Neural cell (in vitro differentiated cells): ENCODE measurements around the gene CAMK1D. TPM values are rescaled to one million over a fixed set of nuclear protein-coding genes. Genes with fewer than 3 reads are reported as not detected.

Experiments
- H2AFZ ChIP-seq: fragments of 200-600, 300-800 bp; sonication (generic), shearing (Covaris generic); 2 replicates; pipeline ENCODE4 v1.6.0; 2014; ENCODE audit warnings: low read depth, mild to moderate bottlenecking, antibody characterized with exemption, low read length, moderate library complexity
- H3F3A ChIP-seq: fragments of 200-600 bp; shearing (Covaris generic); 2 replicates; pipeline ENCODE4 v1.6.1; 2016; ENCODE audit warnings: mild to moderate bottlenecking, moderate library complexity, mixed read lengths, antibody characterized with exemption, low read length; ENCODE audit not compliant: insufficient read depth, poor library complexity, severe bottlenecking
- H3K27ac ChIP-seq: fragments of 200-600, 300-800 bp; sonication (generic), shearing (Covaris generic); 2 replicates; pipeline ENCODE4 v1.5.1; 2014; ENCODE audit warnings: mild to moderate bottlenecking, low read length, moderate library complexity
- H3K27me3 ChIP-seq: fragments of 300-800, 200-600 bp; sonication (generic), shearing (Covaris generic); 2 replicates; pipeline ENCODE4 v1.6.0; 2014; ENCODE audit warnings: mild to moderate bottlenecking, low read depth, low read length, moderate library complexity; ENCODE audit not compliant: insufficient read depth
- H3K36me3 ChIP-seq: fragments of 300-800, 200-600 bp; sonication (generic), shearing (Covaris generic); 2 replicates; pipeline ENCODE4 v1.5.1; 2014; ENCODE audit warnings: mild to moderate bottlenecking, antibody characterized with exemption, low read length, moderate library complexity; ENCODE audit not compliant: insufficient read depth
- H3K4me2 ChIP-seq: fragments of 300-800, 200-600 bp; sonication (generic), shearing (Covaris generic); 2 replicates; pipeline ENCODE4 v1.6.0; 2014; ENCODE audit warnings: mild to moderate bottlenecking, low read length
- H3K4me3 ChIP-seq: fragments of 300-800, 200-600 bp; sonication (generic), shearing (Covaris generic); 2 replicates; pipeline ENCODE4 v1.5.1; 2014; ENCODE audit warnings: mild to moderate bottlenecking, low read length, moderate library complexity
- H3K79me2 ChIP-seq: fragments of 200-600 bp; shearing (Covaris generic); replicated peaks from 2 replicates; pipeline ENCODE4 v1.6.0; 2014; ENCODE audit warnings: mild to moderate bottlenecking, low read length, moderate library complexity; ENCODE audit not compliant: insufficient read depth
- H3K9ac ChIP-seq: fragments of 300-800, 200-600 bp; sonication (generic), shearing (Covaris generic); 2 replicates; pipeline ENCODE4 v1.6.1; 2016; ENCODE audit warnings: mild to moderate bottlenecking, low read length, mixed read lengths
- H3K9me2 ChIP-seq: fragments of 200-600 bp; shearing (Covaris generic); 2 replicates; pipeline ENCODE4 v1.6.1; 2016; ENCODE audit warnings: mild to moderate bottlenecking, low read length, mixed read lengths; ENCODE audit not compliant: insufficient read depth
- H3K9me3 ChIP-seq: fragments of 200-600, 300-800 bp; sonication (generic), shearing (Covaris generic); 2 replicates; pipeline ENCODE4 v1.6.1; 2016; ENCODE audit warnings: mild to moderate bottlenecking, mixed run types, low read length, moderate library complexity, mixed read lengths
- H4K20me1 ChIP-seq: fragments of 200-600 bp; shearing (Covaris generic); 2 replicates; pipeline ENCODE4 v1.6.1; 2016; ENCODE audit warnings: mild to moderate bottlenecking, mixed run types; ENCODE audit not compliant: insufficient read depth
- EP300 ChIP-seq: fragments of 450-650 bp; conservative IDR thresholded peaks from 2 replicates; pipeline ENCODE4 v1.6.1; 2014; ENCODE audit warnings: antibody characterized with exemption, mild to moderate bottlenecking, moderate library complexity; ENCODE audit not compliant: poor library complexity, severe bottlenecking
- EZH2 ChIP-seq: fragments of 200-600, 300-800 bp; shearing (Covaris generic), sonication (generic); IDR thresholded peaks from 2 replicates; pipeline ENCODE4 v1.6.1; 2014; ENCODE audit warnings: antibody characterized with exemption, low read length, borderline replicate concordance, mild to moderate bottlenecking; ENCODE audit not compliant: insufficient read depth, poor library complexity, severe bottlenecking
- MXI1 ChIP-seq: fragments of 450-650 bp; conservative IDR thresholded peaks from 2 replicates; pipeline ENCODE4 v1.6.1; 2014; ENCODE audit warnings: antibody characterized with exemption, mild to moderate bottlenecking; ENCODE audit not compliant: poor library complexity, severe bottlenecking
- POLR2AphosphoS5 ChIP-seq: IDR thresholded peaks from 2 replicates; pipeline ENCODE4 v1.6.1; 2012
- RAD21 ChIP-seq: fragments of 450-650 bp; conservative IDR thresholded peaks from 2 replicates; pipeline ENCODE4 v1.6.1; 2014; ENCODE audit warnings: antibody characterized with exemption, mild to moderate bottlenecking, moderate library complexity
- SMC3 ChIP-seq: fragments of 450-650 bp; conservative IDR thresholded peaks from 2 replicates; pipeline ENCODE4 v1.6.1; 2014; ENCODE audit warnings: antibody characterized with exemption, mild to moderate bottlenecking, moderate library complexity; ENCODE audit not compliant: poor library complexity
- TAF1 ChIP-seq: IDR thresholded peaks from 2 replicates; pipeline ENCODE4 v1.6.1; 2012; ENCODE audit warnings: low read depth
- polyA plus RNA-seq: library from polyadenylated mRNA; depleted of rRNA; stranded (reverse); fragments of >200 nt; gene quantifications from 2 replicates; pipeline ENCODE4 v1.2.3, GENCODE V29; 2014
- TF ChIP-seq, protein P1 (sequence below): fragments of 450-650 bp; IDR thresholded peaks from 2 replicates; pipeline ENCODE4 v1.5.1; 2014; ENCODE audit warnings: antibody characterized with exemption, mild to moderate bottlenecking, moderate library complexity; ENCODE audit not compliant: poor library complexity, severe bottlenecking
- TF ChIP-seq, protein P2 (sequence below): IDR thresholded peaks from 2 replicates; pipeline ENCODE4 v1.6.1; 2012; ENCODE audit warnings: borderline replicate concordance

CAMK1D gene
- polyA plus RNA-seq, 1 donor from 2014 or later: 13.8 TPM

DNA sequence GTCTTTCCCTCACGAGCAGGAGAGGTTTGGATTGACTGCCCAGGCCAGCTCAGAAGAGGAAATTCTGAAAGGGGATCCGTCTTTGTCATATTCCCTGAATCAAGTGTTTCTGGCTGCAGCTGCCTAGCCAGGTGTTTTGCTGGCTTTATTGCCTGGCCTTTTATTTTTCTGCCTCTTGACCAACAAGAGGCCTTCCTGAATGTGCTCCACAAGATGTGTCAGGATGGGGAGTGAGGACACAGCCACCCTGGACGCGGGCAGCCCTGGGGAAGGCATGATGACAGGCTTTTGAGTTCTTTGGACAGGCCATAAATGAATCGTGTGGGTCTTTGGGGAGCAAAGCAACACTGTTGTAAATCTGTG lies 163.6 kb downstream of the CAMK1D start:
- Histone ChIP-seq H3K9me2 (no peaks in the 10 kb centered on the region), H3K4me2 (no peak overlapping the region), H3K27ac (peak overlapping the region; percentile 94)

DNA sequence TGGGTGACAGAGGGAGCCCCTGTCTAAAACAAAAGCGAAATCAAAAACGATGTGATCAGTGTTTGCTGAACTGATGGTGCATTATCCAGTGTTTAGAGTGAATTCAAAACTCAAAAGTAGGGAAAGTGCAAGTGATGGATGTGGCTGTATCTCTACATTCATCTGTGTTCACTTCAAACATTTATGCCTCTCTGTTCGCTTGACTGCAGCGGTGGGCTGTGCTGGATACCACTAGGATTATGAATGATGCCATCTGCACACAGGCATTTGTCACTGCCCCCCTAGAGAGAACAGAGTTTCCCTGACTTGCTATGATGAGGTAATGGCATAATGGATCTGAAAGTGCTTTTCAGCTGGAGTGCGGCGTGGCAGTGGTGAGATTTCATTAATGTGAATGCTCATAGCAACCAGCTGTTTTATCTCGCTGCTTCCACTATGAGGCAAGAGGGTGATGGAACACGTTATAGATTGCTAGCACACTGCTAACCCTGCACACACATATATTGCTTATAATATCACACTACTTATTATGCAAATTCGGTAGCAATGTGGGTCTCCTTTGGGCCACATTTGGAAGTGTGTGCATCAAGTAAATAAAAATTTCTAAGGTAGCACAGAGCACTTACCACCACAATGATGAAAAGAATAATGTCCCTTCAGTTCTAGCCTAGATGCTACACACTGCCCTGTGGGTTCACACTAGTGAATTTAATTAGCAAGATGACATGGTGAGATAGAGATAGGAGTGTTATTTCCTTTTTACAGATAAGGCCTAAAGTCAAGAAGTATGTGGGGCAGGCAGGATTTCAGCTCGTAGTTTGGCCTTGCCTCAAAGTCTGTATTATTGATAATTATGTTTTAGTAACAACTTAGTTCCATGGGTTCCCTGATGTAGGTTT lies 164.7 kb downstream of the CAMK1D start:
- Histone ChIP-seq H3K27me3 (no peaks in the 10 kb centered on the region), H3K36me3 (no peaks in the 10 kb centered on the region), H3K4me2 (peak overlapping the region; percentile 59), H3F3A (no peaks in the 10 kb centered on the region), H3K9ac (peak overlapping the region; percentile 55), H3K9me2 (no peaks in the 10 kb centered on the region), H3K4me3 (peak overlapping the region; percentile 51), H3K27ac (peak overlapping the region; percentile 94), H4K20me1 (no peaks in the 10 kb centered on the region), H2AFZ (peak overlapping the region; percentile 18), H3K79me2 (peaks cover 4% of the 10 kb centered on the region), H3K9me3 (no peaks in the 10 kb centered on the region)
- TF ChIP-seq RAD21 (peak; percentile 65), SMC3 (peak; percentile 68), EZH2 (no peak), POLR2AphosphoS5 (peak; percentile 88), MXI1 (peak; percentile 44), EP300 (peak; percentile 95), TAF1 (no peak)
- TF ChIP-seq, protein P1, sequence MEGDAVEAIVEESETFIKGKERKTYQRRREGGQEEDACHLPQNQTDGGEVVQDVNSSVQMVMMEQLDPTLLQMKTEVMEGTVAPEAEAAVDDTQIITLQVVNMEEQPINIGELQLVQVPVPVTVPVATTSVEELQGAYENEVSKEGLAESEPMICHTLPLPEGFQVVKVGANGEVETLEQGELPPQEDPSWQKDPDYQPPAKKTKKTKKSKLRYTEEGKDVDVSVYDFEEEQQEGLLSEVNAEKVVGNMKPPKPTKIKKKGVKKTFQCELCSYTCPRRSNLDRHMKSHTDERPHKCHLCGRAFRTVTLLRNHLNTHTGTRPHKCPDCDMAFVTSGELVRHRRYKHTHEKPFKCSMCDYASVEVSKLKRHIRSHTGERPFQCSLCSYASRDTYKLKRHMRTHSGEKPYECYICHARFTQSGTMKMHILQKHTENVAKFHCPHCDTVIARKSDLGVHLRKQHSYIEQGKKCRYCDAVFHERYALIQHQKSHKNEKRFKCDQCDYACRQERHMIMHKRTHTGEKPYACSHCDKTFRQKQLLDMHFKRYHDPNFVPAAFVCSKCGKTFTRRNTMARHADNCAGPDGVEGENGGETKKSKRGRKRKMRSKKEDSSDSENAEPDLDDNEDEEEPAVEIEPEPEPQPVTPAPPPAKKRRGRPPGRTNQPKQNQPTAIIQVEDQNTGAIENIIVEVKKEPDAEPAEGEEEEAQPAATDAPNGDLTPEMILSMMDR: peak; percentile 62
- TF ChIP-seq, protein P2, sequence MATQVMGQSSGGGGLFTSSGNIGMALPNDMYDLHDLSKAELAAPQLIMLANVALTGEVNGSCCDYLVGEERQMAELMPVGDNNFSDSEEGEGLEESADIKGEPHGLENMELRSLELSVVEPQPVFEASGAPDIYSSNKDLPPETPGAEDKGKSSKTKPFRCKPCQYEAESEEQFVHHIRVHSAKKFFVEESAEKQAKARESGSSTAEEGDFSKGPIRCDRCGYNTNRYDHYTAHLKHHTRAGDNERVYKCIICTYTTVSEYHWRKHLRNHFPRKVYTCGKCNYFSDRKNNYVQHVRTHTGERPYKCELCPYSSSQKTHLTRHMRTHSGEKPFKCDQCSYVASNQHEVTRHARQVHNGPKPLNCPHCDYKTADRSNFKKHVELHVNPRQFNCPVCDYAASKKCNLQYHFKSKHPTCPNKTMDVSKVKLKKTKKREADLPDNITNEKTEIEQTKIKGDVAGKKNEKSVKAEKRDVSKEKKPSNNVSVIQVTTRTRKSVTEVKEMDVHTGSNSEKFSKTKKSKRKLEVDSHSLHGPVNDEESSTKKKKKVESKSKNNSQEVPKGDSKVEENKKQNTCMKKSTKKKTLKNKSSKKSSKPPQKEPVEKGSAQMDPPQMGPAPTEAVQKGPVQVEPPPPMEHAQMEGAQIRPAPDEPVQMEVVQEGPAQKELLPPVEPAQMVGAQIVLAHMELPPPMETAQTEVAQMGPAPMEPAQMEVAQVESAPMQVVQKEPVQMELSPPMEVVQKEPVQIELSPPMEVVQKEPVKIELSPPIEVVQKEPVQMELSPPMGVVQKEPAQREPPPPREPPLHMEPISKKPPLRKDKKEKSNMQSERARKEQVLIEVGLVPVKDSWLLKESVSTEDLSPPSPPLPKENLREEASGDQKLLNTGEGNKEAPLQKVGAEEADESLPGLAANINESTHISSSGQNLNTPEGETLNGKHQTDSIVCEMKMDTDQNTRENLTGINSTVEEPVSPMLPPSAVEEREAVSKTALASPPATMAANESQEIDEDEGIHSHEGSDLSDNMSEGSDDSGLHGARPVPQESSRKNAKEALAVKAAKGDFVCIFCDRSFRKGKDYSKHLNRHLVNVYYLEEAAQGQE: peak; percentile 77

More for the DNA sequence above, 163.6 kb downstream of the CAMK1D start:
- Histone ChIP-seq H3K9me3 (no peaks in the 10 kb centered on the region), H3K27me3 (no peaks in the 10 kb centered on the region), H3K9ac (peak overlapping the region; percentile 48), H4K20me1 (no peaks in the 10 kb centered on the region), H3K4me3 (no peak overlapping the region), H2AFZ (no peak overlapping the region), H3F3A (no peaks in the 10 kb centered on the region), H3K36me3 (no peaks in the 10 kb centered on the region), H3K79me2 (peaks cover 2% of the 10 kb centered on the region)
- TF ChIP-seq SMC3: no peak
